GM12892 (cell line): ENCODE results near the gene CHST8.

Experiments used
- POLR2A ChIP-seq: IDR thresholded peaks from 2 replicates; pipeline ENCODE4 v1.6.1; 2011; ENCODE audit warnings: low read depth, low read length, control low read depth
- POLR2AphosphoS5 ChIP-seq: IDR thresholded peaks from 2 replicates; pipeline ENCODE4 v1.6.1; 2011; ENCODE audit warnings: low read depth, low read length, control low read depth
- TAF1 ChIP-seq: IDR thresholded peaks from 2 replicates; pipeline ENCODE4 v1.6.1; 2011; ENCODE audit warnings: low read depth, mild to moderate bottlenecking, control low read depth, low read length, borderline replicate concordance

DNA sequence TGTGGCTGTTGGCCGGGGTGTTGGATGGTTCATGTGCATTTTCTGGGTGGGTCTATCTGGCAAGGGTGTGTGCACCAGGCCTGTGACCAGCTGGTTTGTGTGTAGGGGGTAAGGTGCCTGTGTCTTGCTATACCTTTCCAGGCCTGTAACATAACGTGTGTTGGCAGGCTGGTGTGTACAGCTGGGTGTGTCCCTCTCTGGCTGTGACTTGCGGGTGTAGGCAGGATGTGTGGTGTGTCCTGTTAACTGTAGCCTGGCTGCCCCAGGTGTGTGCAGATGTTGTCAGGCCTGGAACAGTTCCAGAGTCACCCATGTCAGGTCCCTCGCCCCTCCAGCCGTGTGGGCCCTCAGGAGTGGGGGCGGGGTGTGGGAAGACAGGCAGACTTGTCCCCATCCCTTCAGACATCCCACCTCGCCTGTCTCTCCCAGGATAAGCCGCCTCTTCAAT is 184.7 kb downstream of the CHST8 start:
- TF ChIP-seq POLR2A (no peak), POLR2AphosphoS5 (no peak), TAF1 (no peak)
